Stimulated activated CD4-positive, alpha-beta T cell treated with anti-CD3 and anti-CD28 coated beads, Interleukin-4, amount 100 ng/mL, for 4 hours (primary cell): ENCODE measurements around the gene CIDEB.
"Not testable (repeated sequence)": the region's sequence is repeated elsewhere in the genome, so short reads cannot be mapped to it uniquely, and the experiment has no call there.

Source experiments
- DNase-seq, 2 experiments: peaks; one replicate each; pipeline ENCODE4 v3.0.0-alpha.2; 2020

Gene CIDEB

GRCh38 chr14:24331731-24332267 is 24.0 kb upstream of the CIDEB start:
- DNase-seq, result no peak

- no peak for DNase-seq
Measured at GRCh38 chr14:24330973-24331674, 23.3 kb upstream of the CIDEB start.

GRCh38 chr14:24329736-24330135 is 22.0 kb upstream of the CIDEB start:
- DNase-seq, result peak in 1 of 2 experiments; percentile 32

GRCh38 chr14:24329073-24329663 is 21.4 kb upstream of the CIDEB start:
- DNase-seq, result no peak

GRCh38 chr14:24327914-24328313 is 20.1 kb upstream of the CIDEB start:
- DNase-seq, result not testable (repeated sequence)

- DNase-seq, result no peak
Measured at GRCh38 chr14:24327303-24327702, 19.5 kb upstream of the CIDEB start.

- DNase-seq, result no peak
Measured at GRCh38 chr14:24325963-24326362, 18.2 kb upstream of the CIDEB start.

GRCh38 chr14:24325041-24325530 is 17.3 kb upstream of the CIDEB start:
- no peak for DNase-seq

- DNase-seq, result no peak
Measured at GRCh38 chr14:24324024-24324423, 16.2 kb upstream of the CIDEB start.

- no peak for DNase-seq
Measured at GRCh38 chr14:24323341-24323740, 15.6 kb upstream of the CIDEB start.

- no peak for DNase-seq
Measured at GRCh38 chr14:24322672-24323071, 14.9 kb upstream of the CIDEB start.

- DNase-seq, result no peak
Measured at GRCh38 chr14:24321212-24321975, 13.6 kb upstream of the CIDEB start.

GRCh38 chr14:24317141-24317928 is 9.6 kb upstream of the CIDEB start:
- no peak for DNase-seq

- no peak for DNase-seq
Measured at GRCh38 chr14:24316597-24316950, 8.8 kb upstream of the CIDEB start.

- no peak for DNase-seq
Measured at GRCh38 chr14:24315807-24316596, 8.2 kb upstream of the CIDEB start.

GRCh38 chr14:24315243-24315806 is 7.5 kb upstream of the CIDEB start:
- no peak for DNase-seq

- DNase-seq, result no peak
Measured at GRCh38 chr14:24314377-24315193, 6.8 kb upstream of the CIDEB start.

GRCh38 chr14:24313913-24314312 is 6.1 kb upstream of the CIDEB start:
- no peak for DNase-seq

- no peak for DNase-seq
Measured at GRCh38 chr14:24312736-24313507, 5.1 kb upstream of the CIDEB start.
